Type B pancreatic cell (in vitro differentiated cells): Measurements from ENCODE around the gene PCCB. TPM values are rescaled to one million over a fixed set of nuclear protein-coding genes. Genes with fewer than 3 reads are reported as not detected.

Source experiments
- DNase-seq: peaks from one replicate; pipeline ENCODE4 v3.0.0; 2021; ENCODE audit warnings: mixed read lengths; ENCODE audit not compliant: unreplicated experiment; ENCODE audit errors: extremely low spot score
- H3K27ac Mint-ChIP-seq: 2 replicates; pipeline ENCODE4 v1.8.0; 2021; ENCODE audit warnings: mild to moderate bottlenecking, mixed read lengths
- H3K27me3 Mint-ChIP-seq: 2 replicates; pipeline ENCODE4 v1.8.0; 2021; ENCODE audit warnings: mixed read lengths
- H3K36me3 Mint-ChIP-seq: 2 replicates; pipeline ENCODE4 v1.8.0; 2021; ENCODE audit warnings: mixed read lengths
- H3K4me1 Mint-ChIP-seq: one replicate; pipeline ENCODE4 v1.8.0; 2021; ENCODE audit warnings: mixed read lengths; ENCODE audit not compliant: unreplicated experiment
- H3K4me3 Mint-ChIP-seq: 2 replicates; pipeline ENCODE4 v1.8.0; 2021; ENCODE audit warnings: mild to moderate bottlenecking, mixed read lengths
- H3K9me3 Mint-ChIP-seq: 2 replicates; pipeline ENCODE4 v1.8.0; 2021; ENCODE audit warnings: mixed read lengths
- total RNA-seq: library from RNA; stranded (reverse); gene quantifications from 2 replicates; pipeline ENCODE4 v1.2.1, GENCODE V29; 2021; ENCODE audit warnings: low replicate concordance
- TF ChIP-seq, protein P1 (sequence below): fragments of 200-600 bp; sonication (generic); conservative IDR thresholded peaks from 2 replicates; pipeline ENCODE4 v1.5.0; 2021; ENCODE audit warnings: antibody characterized with exemption, mild to moderate bottlenecking

The PCCB gene
- total RNA-seq, 1 donor from 2014 or later: 41.0 TPM

DNA sequence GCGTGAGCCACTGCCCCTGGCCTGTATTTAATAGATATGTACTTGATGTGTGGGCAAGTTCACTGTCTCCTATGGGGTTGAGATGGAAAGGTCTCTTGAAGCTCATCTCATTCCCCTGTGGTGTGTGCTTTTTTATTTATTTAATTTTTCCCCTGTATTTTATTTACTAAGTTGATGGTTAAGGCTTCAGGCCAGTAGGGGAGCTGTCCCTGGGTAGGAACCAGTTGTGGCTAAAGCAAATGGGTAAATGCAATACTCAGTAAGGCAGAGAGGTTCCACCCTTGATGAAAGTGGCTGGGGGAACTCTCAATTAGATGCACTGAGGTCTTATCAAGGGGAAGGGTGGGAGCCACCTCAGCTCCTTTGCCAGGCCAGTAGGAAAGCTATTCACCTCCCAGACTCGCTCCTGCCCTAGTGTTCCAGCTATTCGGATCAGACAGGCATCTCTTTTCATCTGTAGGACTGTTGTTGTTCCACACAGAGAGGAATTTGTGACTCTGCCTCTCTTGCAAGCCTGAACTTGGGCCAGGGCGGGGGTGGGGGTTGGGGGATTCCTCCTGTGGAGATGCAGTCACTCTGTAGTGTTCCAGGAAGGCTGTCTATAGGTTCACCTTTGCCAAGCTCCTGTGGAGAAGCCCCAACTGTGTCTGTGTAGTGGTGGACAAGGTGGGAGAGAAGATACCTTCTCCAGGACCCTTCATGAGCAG, 26.1 kb downstream of the PCCB start:
- Mint-ChIP-seq H3K9me3 (peaks cover 23% of the 10 kb centered on the region), H3K4me1 (no peaks in the 10 kb centered on the region), H3K4me3 (no peak overlapping the region), H3K36me3 (peaks cover 49% of the 10 kb centered on the region), H3K27ac (no peak overlapping the region), H3K27me3 (no peaks in the 10 kb centered on the region)
- no peak for DNase-seq
- TF ChIP-seq, protein P1, sequence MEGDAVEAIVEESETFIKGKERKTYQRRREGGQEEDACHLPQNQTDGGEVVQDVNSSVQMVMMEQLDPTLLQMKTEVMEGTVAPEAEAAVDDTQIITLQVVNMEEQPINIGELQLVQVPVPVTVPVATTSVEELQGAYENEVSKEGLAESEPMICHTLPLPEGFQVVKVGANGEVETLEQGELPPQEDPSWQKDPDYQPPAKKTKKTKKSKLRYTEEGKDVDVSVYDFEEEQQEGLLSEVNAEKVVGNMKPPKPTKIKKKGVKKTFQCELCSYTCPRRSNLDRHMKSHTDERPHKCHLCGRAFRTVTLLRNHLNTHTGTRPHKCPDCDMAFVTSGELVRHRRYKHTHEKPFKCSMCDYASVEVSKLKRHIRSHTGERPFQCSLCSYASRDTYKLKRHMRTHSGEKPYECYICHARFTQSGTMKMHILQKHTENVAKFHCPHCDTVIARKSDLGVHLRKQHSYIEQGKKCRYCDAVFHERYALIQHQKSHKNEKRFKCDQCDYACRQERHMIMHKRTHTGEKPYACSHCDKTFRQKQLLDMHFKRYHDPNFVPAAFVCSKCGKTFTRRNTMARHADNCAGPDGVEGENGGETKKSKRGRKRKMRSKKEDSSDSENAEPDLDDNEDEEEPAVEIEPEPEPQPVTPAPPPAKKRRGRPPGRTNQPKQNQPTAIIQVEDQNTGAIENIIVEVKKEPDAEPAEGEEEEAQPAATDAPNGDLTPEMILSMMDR: peak; percentile 26

DNA sequence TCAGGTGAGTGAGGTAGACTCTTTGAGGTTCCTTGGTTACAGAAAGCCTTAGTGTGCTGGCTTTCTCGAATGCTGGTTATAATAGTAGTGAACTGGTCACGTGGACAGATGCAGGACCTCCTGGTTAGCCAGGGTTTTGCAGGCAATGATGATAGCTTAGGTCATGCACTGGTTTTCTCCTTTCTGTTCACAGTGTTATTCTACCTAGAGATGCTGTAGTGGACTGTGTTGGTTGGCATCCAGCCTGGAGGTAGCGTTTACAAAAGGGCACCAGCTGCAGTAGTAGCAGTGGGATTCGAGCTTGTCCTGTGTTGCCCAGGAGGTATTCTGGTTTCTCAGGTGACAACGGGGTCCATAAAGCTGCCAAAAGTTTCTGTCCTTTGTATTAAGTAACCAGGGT, 27.0 kb downstream of the PCCB start:
- H3K9me3 Mint-ChIP-seq: peaks cover 28% of the 10 kb centered on the region

DNA sequence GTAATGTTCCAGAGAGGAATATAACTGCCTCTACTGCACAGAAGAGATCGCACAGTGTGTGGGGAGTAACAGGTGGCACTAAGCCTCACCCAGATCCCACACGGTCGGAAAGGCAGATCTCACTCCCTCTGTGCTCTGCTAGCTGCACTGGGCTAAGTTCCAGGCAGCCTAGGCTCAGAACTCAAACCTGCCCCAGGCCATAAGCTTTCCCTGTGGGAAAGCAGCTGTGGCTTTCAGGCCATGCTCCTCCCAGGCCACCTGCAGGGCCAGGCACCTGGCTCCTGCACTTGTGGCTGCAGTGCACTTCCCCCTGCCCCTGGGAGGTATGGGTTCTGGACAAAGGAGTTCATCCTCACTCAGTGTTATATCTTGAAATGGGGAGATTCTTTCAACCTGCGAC, 27.5 kb downstream of the PCCB start:
- DNase-seq: no peak
- Mint-ChIP-seq H3K9me3 (peaks cover 28% of the 10 kb centered on the region), H3K4me3 (no peak overlapping the region), H3K4me1 (no peaks in the 10 kb centered on the region), H3K27ac (no peak overlapping the region), H3K27me3 (no peaks in the 10 kb centered on the region), H3K36me3 (peaks cover 53% of the 10 kb centered on the region)
- TF ChIP-seq, protein P1: no peak

More for the DNA sequence above, 27.0 kb downstream of the PCCB start:
- no peaks in the 10 kb centered on the region for H3K4me1 Mint-ChIP-seq
- H3K27ac Mint-ChIP-seq: no peak overlapping the region
- H3K27me3 Mint-ChIP-seq: no peaks in the 10 kb centered on the region
- no peak for DNase-seq
- H3K36me3 Mint-ChIP-seq: peaks cover 50% of the 10 kb centered on the region
- TF ChIP-seq, protein P1: no peak
- H3K4me3 Mint-ChIP-seq: no peak overlapping the region

DNA sequence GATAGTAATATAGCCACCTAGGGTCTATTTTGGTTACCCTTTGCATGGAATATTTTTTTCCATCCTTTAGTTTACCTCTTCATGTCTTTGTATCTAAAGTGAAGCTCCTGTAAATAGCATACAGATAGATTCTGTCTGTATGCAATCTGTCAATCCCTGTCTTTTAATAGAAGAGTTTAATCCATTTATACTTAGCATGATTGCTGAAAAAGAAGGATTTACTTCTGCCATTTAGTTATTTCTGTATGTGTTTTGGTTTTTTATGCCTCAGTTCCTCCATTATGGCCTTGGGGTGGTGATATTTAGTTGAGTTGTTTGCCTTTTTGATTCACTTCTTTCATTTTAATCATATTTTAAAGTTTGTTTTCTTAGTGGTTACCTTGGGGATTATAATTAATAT, 29.0 kb downstream of the PCCB start:
- H3K36me3 Mint-ChIP-seq: peaks cover 49% of the 10 kb centered on the region
- no peaks in the 10 kb centered on the region for H3K27me3 Mint-ChIP-seq
- peaks cover 23% of the 10 kb centered on the region for H3K9me3 Mint-ChIP-seq
- no peak for DNase-seq
- no peak overlapping the region for H3K27ac Mint-ChIP-seq
- TF ChIP-seq, protein P1: no peak
- no peak overlapping the region for H3K4me3 Mint-ChIP-seq
- H3K4me1 Mint-ChIP-seq: no peaks in the 10 kb centered on the region

DNA sequence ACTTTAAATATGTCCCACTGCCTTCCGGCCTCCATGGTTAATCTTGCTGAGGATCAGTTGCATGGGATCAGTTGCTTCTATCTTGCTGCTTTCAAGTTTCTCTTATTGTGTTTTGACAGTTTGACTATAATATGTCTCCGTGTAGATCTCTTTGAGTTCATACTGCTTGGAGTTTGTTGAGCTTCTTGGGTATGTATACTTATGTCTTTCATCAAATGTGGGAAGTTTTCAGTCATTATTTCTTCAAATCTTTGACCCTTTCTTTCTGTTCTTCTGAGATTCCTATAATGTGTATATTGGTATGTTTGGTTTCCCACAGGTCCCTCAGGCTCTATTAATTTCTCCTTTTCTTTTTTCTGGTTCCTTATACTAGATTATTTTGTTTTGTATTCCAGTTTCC, 30.8 kb downstream of the PCCB start:
- peaks cover 23% of the 10 kb centered on the region for H3K9me3 Mint-ChIP-seq
- no peaks in the 10 kb centered on the region for H3K27me3 Mint-ChIP-seq
- no peak for DNase-seq
- H3K36me3 Mint-ChIP-seq: peaks cover 45% of the 10 kb centered on the region
- H3K4me3 Mint-ChIP-seq: no peak overlapping the region
- no peaks in the 10 kb centered on the region for H3K4me1 Mint-ChIP-seq
- TF ChIP-seq, protein P1: no peak
- H3K27ac Mint-ChIP-seq: no peak overlapping the region
